CD14-positive monocyte (primary cell): ENCODE results near the gene CAMTA1. TPM values are rescaled to one million over a fixed set of nuclear protein-coding genes. Genes with fewer than 3 reads are reported as not detected.

ENCODE experiments used
- DNase-seq, 3 donors: peaks; one replicate each; pipeline ENCODE4 v3.0.0-alpha.2; 2011 to 2022
- H2AFZ ChIP-seq: 2 replicates; pipeline ENCODE4 v1.6.0; 2012; ENCODE audit warnings: mild to moderate bottlenecking, low read depth, low read length, inconsistent platforms; ENCODE audit not compliant: insufficient read depth, poor library complexity, severe bottlenecking
- H3K27ac ChIP-seq, 2 donors: 1 replicate in 1 of 2; 2 replicates in 1 of 2; pipeline ENCODE4 v1.5.1; 2012 to 2013; ENCODE audit warnings: low read length in 2 of 2, control low read depth in 1 of 2, inconsistent platforms in 1 of 2, low read depth in 1 of 2, mild to moderate bottlenecking in 1 of 2
- H3K27me3 ChIP-seq, 2 donors: one replicate each; pipeline versions ENCODE4 v1.6.0 to v1.6.1; 2011 to 2013; ENCODE audit warnings: low read length in 2 of 2; ENCODE audit not compliant: control insufficient read depth in 2 of 2, insufficient read depth in 2 of 2
- H3K36me3 ChIP-seq, 2 donors: replicated peaks in 1 of 2; 1 replicate in 1 of 2; 2 replicates in 1 of 2; pipeline versions ENCODE4 v1.5.1 to v1.6.1; 2012 to 2013; ENCODE audit warnings: low read length in 2 of 2, control low read depth in 1 of 2, inconsistent platforms in 1 of 2, mild to moderate bottlenecking in 1 of 2; ENCODE audit not compliant: insufficient read depth in 2 of 2, control insufficient read depth in 1 of 2
- H3K4me1 ChIP-seq, 2 donors: 1 replicate in 1 of 2; 2 replicates in 1 of 2; pipeline versions ENCODE4 v1.5.1 to v1.6.1; 2012 to 2013; ENCODE audit warnings: low read length in 2 of 2, control low read depth in 1 of 2, inconsistent platforms in 1 of 2, mild to moderate bottlenecking in 1 of 2, moderate library complexity in 1 of 2; ENCODE audit not compliant: insufficient read depth in 2 of 2, control insufficient read depth in 1 of 2
- H3K4me2 ChIP-seq: replicated peaks from 2 replicates; pipeline ENCODE3; 2012; ENCODE audit warnings: low read length, moderate library complexity, mild to moderate bottlenecking; ENCODE audit not compliant: poor library complexity, severe bottlenecking; ENCODE audit errors: extremely low read depth
- H3K4me3 ChIP-seq, 3 experiments: fragments of 200-600 bp in 1 of 3; sonication (generic) in 1 of 3; replicated peaks in 1 of 3; 1 replicate in 2 of 3; 2 replicates in 1 of 3; pipeline ENCODE4 v1.5.1; 2011 to 2013; ENCODE audit warnings: low read length in 3 of 3, mild to moderate bottlenecking in 3 of 3, control low read depth in 2 of 3, low read depth in 2 of 3, inconsistent platforms in 1 of 3, moderate library complexity in 1 of 3
- H3K79me2 ChIP-seq: 2 replicates; pipeline ENCODE4 v1.6.0; 2012; ENCODE audit warnings: mild to moderate bottlenecking, control low read depth, inconsistent platforms, low read length, moderate library complexity; ENCODE audit not compliant: insufficient read depth
- H3K9ac ChIP-seq: 2 replicates; pipeline ENCODE4 v1.6.0; 2017; ENCODE audit warnings: low read length, mild to moderate bottlenecking; ENCODE audit not compliant: insufficient read depth, poor library complexity, severe bottlenecking
- H3K9me3 ChIP-seq, 2 donors: replicated peaks in 1 of 2; 1 replicate in 1 of 2; 2 replicates in 1 of 2; pipeline versions ENCODE4 v1.5.1 to v1.6.1; 2012 to 2013; ENCODE audit warnings: low read length in 2 of 2, control low read depth in 1 of 2; ENCODE audit not compliant: control insufficient read depth in 1 of 2, insufficient read depth in 1 of 2
- H4K20me1 ChIP-seq: 2 replicates; pipeline ENCODE4 v1.6.0; 2012; ENCODE audit warnings: mild to moderate bottlenecking, low read length, control low read depth, moderate library complexity; ENCODE audit not compliant: insufficient read depth
- H3K27ac Mint-ChIP-seq, 7 donors: one replicate each; pipeline ENCODE4 v1.8.0; 2020; ENCODE audit warnings: mild to moderate bottlenecking in 7 of 7, mixed read lengths in 7 of 7, moderate library complexity in 6 of 7, inconsistent platforms in 2 of 7
- H3K27me3 Mint-ChIP-seq, 3 donors: one replicate each; pipeline ENCODE4 v1.8.0; 2021 to 2022; ENCODE audit warnings: low read depth in 3 of 3, mild to moderate bottlenecking in 3 of 3, mixed read lengths in 3 of 3, moderate library complexity in 3 of 3, inconsistent platforms in 1 of 3
- H3K36me3 Mint-ChIP-seq, 2 donors: one replicate each; pipeline ENCODE4 v1.8.0; 2020; ENCODE audit warnings: mixed read lengths in 2 of 2, inconsistent platforms in 1 of 2, mild to moderate bottlenecking in 1 of 2
- H3K4me1 Mint-ChIP-seq: one replicate; pipeline ENCODE4 v1.8.0; 2020; ENCODE audit warnings: mild to moderate bottlenecking, mixed read lengths
- H3K4me3 Mint-ChIP-seq, 2 donors: one replicate each; pipeline ENCODE4 v1.8.0; 2020; ENCODE audit warnings: mild to moderate bottlenecking in 2 of 2, mixed read lengths in 2 of 2, moderate library complexity in 1 of 2
- H3K9me3 Mint-ChIP-seq, 7 donors: one replicate each; pipeline ENCODE4 v1.8.0; 2020 to 2022; ENCODE audit warnings: mixed read lengths in 7 of 7, mild to moderate bottlenecking in 6 of 7, moderate library complexity in 6 of 7, inconsistent platforms in 2 of 7
- whole genome bisulfite sequencing: methylation state at CpG from one replicate; pipeline ENCODE4 v1.1.5; 2013; ENCODE audit warnings: missing lambda C conversion rate; ENCODE audit not compliant: insufficient coverage; 5-methylcytosine and 5-hydroxymethylcytosine counted together
- intact Hi-C, 2 donors: fragments of 100-400 bp; cut with micrococcal nuclease; formaldehyde crosslinking; loops; one replicate each; pipeline versions ENCODE4 v1.15.0 to v1.15.1; 2023
- polyA plus RNA-seq, 3 donors: library from polyadenylated mRNA; depleted of rRNA in 1 of 3; unstranded in 2 of 3; stranded (reverse) in 1 of 3; fragments of 300-500 nt in 2 of 3; fragments of >200 nt in 1 of 3; fragmentation: Illumina TruSeq in 2 of 3; gene quantifications; 1 replicate in 2 of 3; 2 replicates in 1 of 3; pipeline ENCODE4 v1.2.3, GENCODE V29; 2012 to 2021
- TF ChIP-seq, protein P1 (sequence below): fragments of 200-600 bp; IDR thresholded peaks from one replicate; pipeline ENCODE4 v1.8.0; 2022; ENCODE audit warnings: antibody characterized with exemption, mild to moderate bottlenecking

CAMTA1 gene
- polyA plus RNA-seq, 3 donors, result 52.0 to 89.6 (median 78.3) TPM

DNA sequence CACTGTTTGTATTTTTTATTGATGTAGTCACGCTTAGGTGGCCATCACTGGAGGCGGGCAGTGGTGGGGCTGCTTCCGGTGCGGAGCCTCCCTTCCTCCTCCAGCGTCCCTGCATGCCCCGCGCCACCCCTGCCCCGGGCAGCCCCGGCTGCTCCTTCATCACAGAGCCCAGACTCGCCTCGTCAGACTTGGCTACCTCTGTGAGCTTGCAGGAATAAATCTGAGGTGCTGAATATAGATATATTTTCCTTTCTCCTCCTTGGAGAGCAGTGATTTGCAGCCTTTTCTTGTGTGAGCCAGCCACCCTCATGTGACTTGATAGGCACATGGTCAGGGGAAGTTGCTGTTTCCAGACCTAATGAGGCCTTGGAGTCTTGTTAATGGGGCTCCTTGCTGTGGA is 573.2 kb downstream of the CAMTA1 start:
- no peaks in the 10 kb centered on the region for H3K79me2 ChIP-seq
- Mint-ChIP-seq H3K4me3 (no peak overlapping the region), H3K36me3 (no peaks in the 10 kb centered on the region), H3K27ac (no peak overlapping the region), H3K9me3 (peaks cover 0 to 2% (median 0%) of the 10 kb centered on the region in 7 donors), H3K4me1 (no peaks in the 10 kb centered on the region), H3K27me3 (peaks cover 0 to 5% (median 3%) of the 10 kb centered on the region in 3 donors)
- no peak overlapping the region for H3K27ac ChIP-seq
- intact Hi-C loops, result no loop called here
- 100% methylated on average over 1 of the region's 11 CpGs for WGBS
- H4K20me1 ChIP-seq, result no peaks in the 10 kb centered on the region
- TF ChIP-seq, protein P1, sequence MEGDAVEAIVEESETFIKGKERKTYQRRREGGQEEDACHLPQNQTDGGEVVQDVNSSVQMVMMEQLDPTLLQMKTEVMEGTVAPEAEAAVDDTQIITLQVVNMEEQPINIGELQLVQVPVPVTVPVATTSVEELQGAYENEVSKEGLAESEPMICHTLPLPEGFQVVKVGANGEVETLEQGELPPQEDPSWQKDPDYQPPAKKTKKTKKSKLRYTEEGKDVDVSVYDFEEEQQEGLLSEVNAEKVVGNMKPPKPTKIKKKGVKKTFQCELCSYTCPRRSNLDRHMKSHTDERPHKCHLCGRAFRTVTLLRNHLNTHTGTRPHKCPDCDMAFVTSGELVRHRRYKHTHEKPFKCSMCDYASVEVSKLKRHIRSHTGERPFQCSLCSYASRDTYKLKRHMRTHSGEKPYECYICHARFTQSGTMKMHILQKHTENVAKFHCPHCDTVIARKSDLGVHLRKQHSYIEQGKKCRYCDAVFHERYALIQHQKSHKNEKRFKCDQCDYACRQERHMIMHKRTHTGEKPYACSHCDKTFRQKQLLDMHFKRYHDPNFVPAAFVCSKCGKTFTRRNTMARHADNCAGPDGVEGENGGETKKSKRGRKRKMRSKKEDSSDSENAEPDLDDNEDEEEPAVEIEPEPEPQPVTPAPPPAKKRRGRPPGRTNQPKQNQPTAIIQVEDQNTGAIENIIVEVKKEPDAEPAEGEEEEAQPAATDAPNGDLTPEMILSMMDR, result no peak
- no peaks in the 10 kb centered on the region for H3K36me3 ChIP-seq
- H3K27me3 ChIP-seq, result no peaks in the 10 kb centered on the region
- no peak overlapping the region for H3K4me2 ChIP-seq
- H3K9ac ChIP-seq, result no peak overlapping the region
- no peak for DNase-seq
- H3K4me3 ChIP-seq, result no peak overlapping the region
- no peak overlapping the region for H2AFZ ChIP-seq
- H3K4me1 ChIP-seq, result no peaks in the 10 kb centered on the region
- H3K9me3 ChIP-seq, result no peaks in the 10 kb centered on the region

DNA sequence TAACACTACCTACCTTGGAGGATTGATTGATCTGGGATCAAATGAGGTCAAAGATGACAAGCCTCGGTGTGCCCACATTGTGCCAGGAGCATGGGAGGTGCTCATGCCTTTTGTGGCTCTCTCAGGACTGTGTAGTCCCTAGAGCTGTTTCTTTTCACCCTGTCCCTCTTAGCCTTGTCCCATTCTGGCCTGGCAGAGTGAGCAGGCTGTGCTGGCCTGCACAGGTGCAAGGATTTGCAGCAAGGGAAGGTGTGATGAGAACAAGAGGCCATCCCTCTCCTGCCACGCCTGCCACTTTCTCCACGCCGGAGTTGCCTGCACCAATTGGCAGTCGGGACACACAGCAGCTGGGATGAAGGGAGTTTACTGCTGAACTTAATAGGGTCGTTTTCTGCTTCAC is 575.3 kb downstream of the CAMTA1 start:
- H4K20me1 ChIP-seq, result no peaks in the 10 kb centered on the region
- TF ChIP-seq, protein P1, result no peak
- no peak overlapping the region for H3K4me3 ChIP-seq
- no peak overlapping the region for H3K9ac ChIP-seq
- 66% methylated on average over 6 of the region's 6 CpGs for WGBS
- no peaks in the 10 kb centered on the region for H3K36me3 ChIP-seq
- H3K27me3 ChIP-seq, result no peaks in the 10 kb centered on the region
- no peak overlapping the region for H3K27ac ChIP-seq
- peaks cover 0 to 5% (median 0%) of the 10 kb centered on the region in 7 donors for H3K9me3 Mint-ChIP-seq
- H3K4me2 ChIP-seq, result no peak overlapping the region
- no peak overlapping the region for H3K4me3 Mint-ChIP-seq
- H3K36me3 Mint-ChIP-seq, result no peaks in the 10 kb centered on the region
- no peak for DNase-seq
- no peaks in the 10 kb centered on the region for H3K4me1 ChIP-seq
- no peak overlapping the region for H2AFZ ChIP-seq
- H3K27me3 Mint-ChIP-seq, result peaks cover 1 to 5% (median 3%) of the 10 kb centered on the region in 3 donors
- H3K4me1 Mint-ChIP-seq, result no peaks in the 10 kb centered on the region
- H3K9me3 ChIP-seq, result no peaks in the 10 kb centered on the region
- H3K79me2 ChIP-seq, result no peaks in the 10 kb centered on the region
- intact Hi-C loops, result no loop called here
- no peak overlapping the region for H3K27ac Mint-ChIP-seq
